Measurements from ENCODE around the gene USE1. TPM values are rescaled to one million over a fixed set of nuclear protein-coding genes. Genes with fewer than 3 reads are reported as not detected.

USE1 gene
- total RNA-seq, 1 experiment from 2014 or later, result 28.9 TPM

DNA sequence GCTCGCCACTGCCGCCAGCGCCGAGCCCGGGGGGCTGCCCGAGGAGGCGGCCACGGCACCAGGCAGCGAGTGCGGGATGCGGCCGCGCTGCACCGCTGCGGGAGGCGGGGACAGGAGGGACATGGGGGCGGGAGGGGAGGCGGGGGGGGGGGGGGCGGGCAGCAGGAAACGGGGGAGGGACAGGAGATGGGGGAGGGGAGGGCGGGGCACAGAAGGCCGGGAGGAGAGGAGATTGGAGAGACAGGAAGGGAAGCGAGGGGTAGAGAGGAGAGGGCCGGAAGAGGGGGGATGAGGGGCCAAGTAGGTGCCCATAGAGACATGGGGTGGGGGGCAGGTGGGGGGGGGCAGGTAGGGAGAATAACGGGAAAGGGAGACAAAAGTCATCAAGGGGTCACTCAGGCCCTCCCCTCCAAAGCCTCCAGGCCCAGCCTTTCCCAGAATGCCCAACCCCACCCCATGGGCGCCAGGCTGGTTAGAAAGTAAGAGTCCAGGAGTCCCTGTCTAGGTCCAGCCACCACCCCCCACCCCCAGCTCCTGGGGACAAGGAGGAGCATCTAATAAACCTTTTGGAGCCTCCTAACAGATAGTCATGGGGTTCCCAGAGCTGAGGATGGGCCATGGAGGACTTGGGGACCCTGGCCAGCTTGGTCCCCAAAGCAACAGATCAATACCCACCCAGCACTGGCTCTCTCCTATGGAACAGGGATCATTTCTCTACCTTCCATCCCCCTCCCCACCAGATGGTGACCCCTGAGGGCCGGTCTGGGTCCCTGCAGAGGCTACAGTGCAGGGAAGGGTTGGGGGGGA is 21.0 kb downstream of the USE1 start:
- DNase-seq (ENCODE audit: low read depth), result no peak

DNA sequence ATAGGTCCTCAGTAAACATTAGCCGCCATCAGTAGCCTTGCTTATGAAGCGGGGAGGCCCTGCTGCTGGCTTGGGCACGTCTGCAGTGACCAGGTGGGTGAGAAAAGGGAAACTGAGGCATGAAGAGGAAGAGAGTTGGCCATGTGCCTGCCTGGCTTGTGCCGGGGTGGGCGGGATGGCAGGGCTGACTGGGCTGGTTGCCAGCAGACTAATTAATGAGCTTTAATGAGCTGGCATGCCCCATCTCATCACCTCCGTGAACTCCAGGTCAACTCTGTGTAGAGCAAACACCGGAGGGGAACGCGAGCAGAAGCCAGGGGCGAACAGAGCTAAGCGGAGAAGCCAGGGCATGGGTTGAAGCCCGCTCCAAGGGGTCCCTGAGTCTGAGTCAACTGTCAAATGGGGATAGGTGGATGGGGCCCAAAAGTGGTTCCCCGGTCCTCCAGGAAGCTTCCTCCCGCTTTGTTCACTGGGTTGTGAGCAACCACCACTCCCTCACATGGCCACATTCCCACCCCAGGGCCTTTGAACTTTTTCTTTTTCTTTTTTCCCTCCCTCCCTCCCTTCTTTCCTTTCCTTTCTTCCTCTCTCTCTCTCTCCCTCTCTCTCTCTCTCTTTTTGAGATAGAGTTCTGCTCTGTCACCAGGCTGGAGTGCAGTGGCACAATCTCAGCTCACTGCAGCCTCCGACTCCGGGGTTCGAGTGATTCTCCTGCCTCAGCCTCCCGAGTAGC is 21.8 kb downstream of the USE1 start:
- DNase-seq (ENCODE audit: low read depth), result no peak

GRCh38 chr19:17237747-17238706 is 22.9 kb downstream of the USE1 start:
- no peak for DNase-seq (ENCODE audit: low read depth)

DNA sequence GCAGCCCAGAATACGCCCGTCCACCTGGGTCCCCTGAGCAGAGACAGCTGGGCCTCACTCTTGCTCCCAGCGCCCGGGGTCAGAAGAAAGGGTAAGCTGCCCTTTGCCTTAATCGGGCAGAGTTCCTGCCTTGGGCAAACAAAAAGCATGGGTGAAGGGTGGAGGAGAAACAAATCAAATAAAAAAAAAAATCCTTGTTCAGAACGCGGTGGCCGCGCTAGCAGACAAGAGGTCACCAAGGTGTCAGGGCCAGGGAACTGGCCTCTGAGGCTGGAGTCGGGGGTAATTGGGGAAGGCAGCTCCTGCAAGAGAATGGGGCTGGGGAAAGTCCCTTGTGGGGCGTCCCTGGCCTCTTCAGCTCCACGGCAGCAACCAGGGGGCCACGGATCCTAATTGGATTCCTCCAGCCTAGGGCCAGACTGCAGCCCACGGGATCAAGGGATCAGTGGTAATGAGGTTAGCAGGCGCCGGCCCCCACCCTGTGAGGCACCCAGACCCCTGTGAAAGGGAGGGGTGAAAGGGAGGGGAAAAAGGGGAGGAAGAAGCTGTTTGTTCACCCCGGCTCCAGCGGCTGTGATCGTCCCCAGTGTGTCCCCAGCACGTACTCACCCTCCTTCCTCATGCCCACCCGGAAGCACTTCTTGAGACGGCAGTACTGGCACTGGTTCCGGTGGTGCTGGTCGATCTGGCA is 25.1 kb downstream of the USE1 start:
- no peak for DNase-seq (ENCODE audit: low read depth)

GRCh38 chr19:17240826-17241399 is 25.8 kb downstream of the USE1 start:
- DNase-seq (ENCODE audit: low read depth), result no peak

DNA sequence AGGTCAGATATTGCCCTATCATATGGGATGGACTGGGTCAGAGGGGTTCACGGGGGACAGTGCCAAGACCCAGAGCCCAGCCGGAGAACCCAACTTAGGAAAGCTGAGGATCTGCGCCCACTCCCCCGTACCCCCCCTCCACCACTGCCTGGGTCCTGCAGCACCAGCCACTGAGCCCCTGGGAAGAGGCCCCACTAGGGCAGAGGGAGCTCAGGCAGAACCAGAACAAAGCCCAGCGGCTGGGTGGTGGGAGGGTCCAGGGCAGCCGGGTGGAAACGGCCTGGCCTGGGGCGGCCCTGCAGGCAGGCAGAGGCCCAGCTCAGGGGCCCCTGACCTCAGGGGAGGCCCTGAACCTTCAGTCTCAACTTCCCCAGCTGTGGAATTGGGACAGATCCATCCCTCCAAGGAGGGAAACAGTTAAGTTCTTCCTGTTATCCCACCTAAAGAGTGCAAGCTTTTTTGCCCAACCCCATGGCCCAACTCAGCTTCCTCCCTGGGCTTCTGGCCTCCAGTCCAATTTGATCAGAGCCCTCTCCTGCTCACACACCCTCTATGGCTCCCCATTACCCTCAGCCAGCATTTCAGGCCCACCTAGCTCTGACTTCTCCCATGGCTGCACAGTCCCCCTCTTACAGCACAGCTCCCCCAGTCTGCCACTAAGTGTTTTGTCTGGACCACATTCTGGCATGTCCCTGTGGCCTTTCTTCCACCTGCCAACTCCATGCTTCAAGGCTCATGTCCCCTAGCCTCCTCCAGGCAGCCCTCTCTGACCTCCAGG is 27.5 kb downstream of the USE1 start:
- DNase-seq (ENCODE audit: low read depth), result no peak

DNA sequence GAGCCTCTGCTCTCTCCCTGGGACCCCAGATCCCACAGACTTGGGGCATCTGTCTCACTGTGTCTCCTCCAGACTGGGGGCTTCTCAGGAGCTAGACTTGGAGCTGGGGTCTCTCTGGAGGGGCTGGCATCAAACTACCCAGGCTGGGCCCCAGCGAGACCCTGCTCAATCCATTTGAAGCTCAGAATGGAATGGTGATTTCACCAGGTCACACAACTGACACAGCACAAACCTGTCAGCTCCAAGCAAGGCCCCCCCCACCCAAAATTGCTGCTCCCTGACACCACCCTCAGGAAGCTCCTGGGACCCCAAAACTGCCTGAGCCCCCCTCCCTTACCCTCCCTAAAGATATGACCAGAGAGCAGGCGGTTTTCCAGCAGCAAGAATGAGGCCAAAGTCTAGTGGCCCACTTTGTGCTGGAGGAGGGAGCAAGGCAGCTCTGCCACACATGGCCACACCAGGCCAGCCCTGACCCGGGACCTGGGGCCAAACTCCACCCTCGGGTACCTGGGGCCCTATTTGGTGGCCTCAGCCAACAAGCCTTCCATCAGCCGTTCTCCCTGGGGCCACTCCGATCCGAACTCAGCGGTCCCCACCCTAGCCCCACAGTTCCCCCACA is 28.2 kb downstream of the USE1 start:
- DNase-seq (ENCODE audit: low read depth), result no peak

GRCh38 chr19:17243830-17244617 is 28.9 kb downstream of the USE1 start:
- peak; percentile 56 for DNase-seq (ENCODE audit: low read depth)

DNA sequence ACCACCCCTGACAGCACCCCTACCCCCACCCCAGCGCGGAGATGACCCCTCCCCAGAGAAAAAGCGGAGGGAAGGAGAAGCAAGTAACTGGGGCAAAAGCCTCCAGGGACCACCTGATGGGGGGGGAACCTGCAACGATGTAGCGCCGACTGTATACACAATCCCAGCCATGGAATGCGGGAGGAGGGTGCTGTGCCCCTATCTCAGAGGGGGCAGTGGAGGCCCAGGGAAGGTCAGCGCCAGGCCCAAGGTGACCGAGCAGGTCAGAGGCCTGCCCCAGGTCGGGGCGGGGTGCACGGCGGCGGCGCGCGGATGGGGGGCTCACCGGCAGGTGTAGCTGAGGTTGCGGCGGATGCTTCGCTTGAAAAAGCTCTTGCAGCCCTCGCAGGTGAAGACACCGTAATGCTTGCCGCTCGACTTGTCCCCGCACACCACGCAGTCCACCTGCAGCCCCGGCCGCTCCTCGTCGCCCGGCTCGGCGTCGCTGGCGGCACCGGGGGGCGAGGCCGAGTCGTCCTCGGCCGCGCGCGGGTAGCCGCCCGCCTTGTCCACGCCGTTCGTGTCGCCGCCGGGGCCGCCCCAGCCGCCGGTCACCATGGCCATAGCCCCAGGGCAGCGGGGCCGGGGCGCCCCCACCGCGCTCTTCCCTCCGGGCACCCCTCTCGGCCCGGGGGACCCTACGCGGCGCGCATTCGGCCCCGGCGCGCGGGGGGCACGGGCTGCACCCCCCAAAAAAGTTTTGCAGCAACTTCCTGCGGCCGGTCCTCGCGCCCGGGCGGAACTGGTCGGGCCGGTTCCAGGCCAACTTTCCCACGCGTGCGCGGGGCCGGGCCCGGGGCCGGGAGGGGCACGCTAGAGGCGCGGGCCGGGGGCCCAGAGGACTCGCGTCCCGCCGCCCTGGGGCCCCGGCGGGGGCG is 29.7 kb downstream of the USE1 start:
- DNase-seq (ENCODE audit: low read depth), result no peak

GRCh38 chr19:17245535-17245984 is 30.4 kb downstream of the USE1 start, which contains the start of gene NR2F6:
Gene NR2F6 (minus strand): TSS chr19:17245919. CDS start chr19:17245220, 699 bp downstream.
- no peak for DNase-seq (ENCODE audit: low read depth)

DNA sequence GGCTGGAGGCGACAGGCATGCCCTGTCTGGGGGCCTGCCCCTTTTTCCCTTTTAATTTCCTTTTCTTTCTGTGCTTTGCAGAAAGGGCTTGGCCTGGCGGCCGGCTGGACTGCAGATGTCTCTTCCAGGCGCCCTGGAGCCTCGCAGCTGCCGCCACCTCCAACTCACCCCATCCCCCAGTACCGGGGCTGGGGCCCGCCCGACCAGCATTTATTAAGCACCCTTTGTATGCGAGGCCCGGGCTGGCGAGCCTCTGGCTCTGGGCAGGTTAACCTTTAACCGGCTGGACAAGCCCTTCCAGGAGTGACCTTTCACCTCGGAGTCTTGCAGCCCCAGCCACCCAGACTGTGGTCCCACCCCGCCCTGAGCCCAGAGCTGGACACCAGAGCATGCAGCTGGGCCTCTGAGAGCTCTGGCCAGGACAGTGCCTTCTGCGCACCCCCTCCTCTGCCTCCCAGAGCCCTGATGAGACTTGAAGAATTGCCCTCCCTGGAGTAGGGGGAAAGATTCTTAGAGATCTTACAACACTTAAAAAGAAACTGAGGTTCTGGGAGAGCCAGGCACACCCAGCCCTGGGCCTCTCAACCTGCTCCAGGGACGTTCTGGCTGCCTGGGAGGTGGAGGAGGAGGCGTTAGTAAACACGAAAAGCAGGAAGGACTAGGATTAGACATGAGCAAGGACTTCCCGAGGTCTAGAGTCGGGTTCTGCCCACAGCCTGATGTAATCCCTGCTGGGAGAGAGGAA is 31.7 kb downstream of the USE1 start:
- no peak for DNase-seq (ENCODE audit: low read depth)

- DNase-seq (ENCODE audit: low read depth), result no peak
Observed at GRCh38 chr19:17248011-17248776, 33.0 kb downstream of the USE1 start.

- DNase-seq (ENCODE audit: low read depth), result no peak
Observed at GRCh38 chr19:17249887-17250548, 34.9 kb downstream of the USE1 start.

GRCh38 chr19:17254636-17255035 is 39.5 kb downstream of the USE1 start:
- no peak for DNase-seq (ENCODE audit: low read depth)

GRCh38 chr19:17255150-17255621 is 40.0 kb downstream of the USE1 start:
- DNase-seq (ENCODE audit: low read depth), result no peak

Data from LHCN-M2 (cell line).